Small intestine (tissue), 7 donors: ENCODE data around the gene FRY. TPM values are rescaled to one million over a fixed set of nuclear protein-coding genes. Genes with fewer than 3 reads are reported as not detected.
A peak's percentile ranks its signal among the peaks of the same experiment; 100 is the strongest.

Source experiments
- DNase-seq, 2 donors: peaks; one replicate each; pipeline versions ENCODE4 v3.0.0 to v3.0.0-alpha.2; 2013
- FAIRE-seq: peaks from 2 replicates; lab custom pipeline; 2012; peaks lifted over from hg19 to GRCh38; lab: Jason Lieb, UNC
- H3K27ac ChIP-seq, 3 donors: one replicate each; pipeline ENCODE4 v1.5.1; 2013; ENCODE audit warnings: low read length in 2 of 3, mild to moderate bottlenecking in 2 of 3, control low read depth in 1 of 3, inconsistent platforms in 1 of 3, low read depth in 1 of 3, moderate library complexity in 1 of 3
- H3K27me3 ChIP-seq, 3 donors: one replicate each; pipeline ENCODE4 v1.6.1; 2013; ENCODE audit warnings: low read length in 3 of 3, inconsistent platforms in 1 of 3; ENCODE audit not compliant: control insufficient read depth in 3 of 3, insufficient read depth in 3 of 3
- H3K36me3 ChIP-seq, 3 donors: one replicate each; pipeline ENCODE4 v1.6.1; 2013; ENCODE audit warnings: low read length in 3 of 3, inconsistent platforms in 1 of 3, low read depth in 1 of 3, mild to moderate bottlenecking in 1 of 3, moderate library complexity in 1 of 3; ENCODE audit not compliant: control insufficient read depth in 3 of 3, insufficient read depth in 2 of 3
- H3K4me1 ChIP-seq, 3 donors: one replicate each; pipeline ENCODE4 v1.6.1; 2013; ENCODE audit warnings: low read length in 2 of 3, inconsistent platforms in 1 of 3, low read depth in 1 of 3, mild to moderate bottlenecking in 1 of 3, moderate library complexity in 1 of 3; ENCODE audit not compliant: control insufficient read depth in 3 of 3, insufficient read depth in 2 of 3
- H3K4me3 ChIP-seq, 3 donors: one replicate each; pipeline ENCODE4 v1.5.1; 2013; ENCODE audit warnings: low read length in 3 of 3, control low read depth in 1 of 3, inconsistent platforms in 1 of 3, low read depth in 1 of 3, mild to moderate bottlenecking in 1 of 3, moderate library complexity in 1 of 3
- H3K9me3 ChIP-seq, 2 donors: one replicate each; pipeline ENCODE4 v1.6.1; 2013; ENCODE audit warnings: low read depth in 1 of 2, low read length in 1 of 2; ENCODE audit not compliant: control insufficient read depth in 2 of 2, insufficient read depth in 1 of 2
- WGBS, 3 donors: extraction: QIAGEN DNeasy Blood & Tissue Kit; methylation state at CpG; one replicate each; pipeline ENCODE4 v1.1.7; 2013; 5-methylcytosine and 5-hydroxymethylcytosine counted together
- polyA plus RNA-seq, 4 donors: library from polyadenylated mRNA; stranded (reverse) in 3 of 4; unstranded in 1 of 4; fragments of 200-250 nt in 3 of 4; fragments of 120-200 nt in 1 of 4; gene quantifications; one replicate each; pipeline versions ENCODE4 v1.2.1 to v1.2.3, GENCODE V29; 2013
- donor health status: healthy with polysubstance abuse.
- donor health status: control.
- donor health status: control.
- donor health status: Bipolar disorder and iron deficiency.
- donor health status: healthy.

Gene FRY
- polyA plus RNA-seq, 4 donors = 2.0 to 13.6 (median 3.6) TPM

- H3K4me3 ChIP-seq = no peak overlapping the region
- no peak for DNase-seq
- H3K27me3 ChIP-seq = no peaks in the 10 kb centered on the region
- H3K36me3 ChIP-seq = peaks cover 0 to under 1% (median 0%) of the 10 kb centered on the region in 3 donors
- no peak for FAIRE-seq
- no peaks in the 10 kb centered on the region for H3K9me3 ChIP-seq
- no peak overlapping the region for H3K27ac ChIP-seq
- H3K4me1 ChIP-seq = no peaks in the 10 kb centered on the region
- 50 to 80% (median 58%) methylated on average over 1 of the region's 1 CpG for WGBS, 3 donors
Measured at GRCh38 chr13:32168131-32168530, 136.6 kb downstream of the FRY start.

GRCh38 chr13:32170841-32171240, 139.3 kb downstream of the FRY start:
- FAIRE-seq (no peak), DNase-seq (no peak)
- no peaks in the 10 kb centered on the region for H3K27me3 ChIP-seq
- WGBS, 3 donors = 90 to 95% (median 91%) methylated on average over 4 of the region's 4 CpGs
- no peaks in the 10 kb centered on the region for H3K4me1 ChIP-seq
- peaks cover 0 to 2% (median 0%) of the 10 kb centered on the region in 3 donors for H3K36me3 ChIP-seq
- H3K9me3 ChIP-seq = no peaks in the 10 kb centered on the region
- no peak overlapping the region for H3K27ac ChIP-seq
- no peak overlapping the region for H3K4me3 ChIP-seq

DNA sequence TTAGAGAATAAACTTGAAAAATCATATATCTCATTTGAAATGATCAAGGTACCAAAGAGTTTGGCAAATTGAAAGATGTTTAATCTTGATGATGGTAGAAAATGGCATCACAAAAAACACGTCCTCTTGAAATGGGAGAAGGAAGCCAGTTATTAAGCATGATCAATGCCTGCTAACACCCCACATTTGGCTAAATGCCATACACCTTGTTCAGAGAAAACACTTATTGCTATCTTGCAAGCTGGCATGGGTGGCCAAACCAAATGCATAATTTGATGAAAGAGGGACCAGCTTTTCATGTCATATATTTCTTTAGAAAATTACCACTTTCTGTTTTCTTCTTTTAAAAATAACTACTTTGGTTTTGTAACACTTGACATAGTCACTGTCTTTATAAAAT, 142.3 kb downstream of the FRY start:
- DNase-seq (no peak), FAIRE-seq (no peak)
- no peaks in the 10 kb centered on the region for H3K4me1 ChIP-seq
- no peak overlapping the region for H3K4me3 ChIP-seq
- no peak overlapping the region for H3K27ac ChIP-seq
- H3K36me3 ChIP-seq = peaks cover 0 to 2% (median 0%) of the 10 kb centered on the region in 3 donors
- H3K9me3 ChIP-seq = no peaks in the 10 kb centered on the region
- no peaks in the 10 kb centered on the region for H3K27me3 ChIP-seq
- 71 to 91% (median 72%) methylated on average over 1 of the region's 1 CpG for WGBS, 3 donors

- H3K27me3 ChIP-seq = no peaks in the 10 kb centered on the region
- H3K4me3 ChIP-seq = no peak overlapping the region
- FAIRE-seq (no peak), DNase-seq (no peak)
- no peaks in the 10 kb centered on the region for H3K4me1 ChIP-seq
- H3K9me3 ChIP-seq = no peaks in the 10 kb centered on the region
- 83 to 92% (median 87%) methylated on average over 1 of the region's 1 CpG for WGBS, 3 donors
- no peak overlapping the region for H3K27ac ChIP-seq
- H3K36me3 ChIP-seq = peaks cover 0 to 2% (median 0%) of the 10 kb centered on the region in 3 donors
Measured at GRCh38 chr13:32174366-32174765, 142.8 kb downstream of the FRY start.

GRCh38 chr13:32175307-32175706, 143.7 kb downstream of the FRY start:
- DNase-seq (no peak), FAIRE-seq (no peak)
- Histone ChIP-seq H3K4me1 (no peaks in the 10 kb centered on the region), H3K9me3 (no peaks in the 10 kb centered on the region), H3K27me3 (no peaks in the 10 kb centered on the region), H3K27ac (no peak overlapping the region), H3K4me3 (no peak overlapping the region), H3K36me3 (peaks cover 0 to 2% (median 0%) of the 10 kb centered on the region in 3 donors)
- 75 to 80% (median 79%) methylated on average over 6 of the region's 6 CpGs for WGBS, 3 donors

DNA sequence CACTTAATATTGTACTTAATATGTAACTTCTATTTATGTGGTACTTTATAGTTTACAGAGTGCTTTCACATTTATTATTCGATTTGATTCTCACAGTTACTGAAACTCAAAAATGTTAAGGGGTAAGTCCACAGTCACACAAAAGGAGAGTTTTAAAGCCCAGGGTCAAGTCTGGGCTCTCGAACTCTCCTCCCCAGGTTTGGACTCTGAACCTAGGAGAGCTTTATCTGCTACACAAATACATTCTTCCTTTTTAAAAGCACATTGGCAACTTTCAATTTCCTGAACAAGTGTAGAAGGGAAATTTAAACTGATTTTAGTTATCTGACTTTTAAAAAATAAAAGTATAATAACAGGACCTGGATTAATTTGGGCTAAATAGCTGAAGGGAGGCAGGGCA, 144.4 kb downstream of the FRY start:
- 21 to 69% (median 37%) methylated on average over 2 of the region's 2 CpGs for WGBS, 3 donors
- Histone ChIP-seq H3K4me3 (no peak overlapping the region), H3K27me3 (no peaks in the 10 kb centered on the region), H3K4me1 (no peaks in the 10 kb centered on the region), H3K36me3 (peaks cover 0 to 2% (median 0%) of the 10 kb centered on the region in 3 donors), H3K27ac (no peak overlapping the region), H3K9me3 (no peaks in the 10 kb centered on the region)
- no peak for FAIRE-seq
- DNase-seq = peak; percentile 17 to 24

GRCh38 chr13:32176696-32177095, 145.1 kb downstream of the FRY start:
- H3K4me1 ChIP-seq = no peaks in the 10 kb centered on the region
- H3K36me3 ChIP-seq = peaks cover 0 to 2% (median 0%) of the 10 kb centered on the region in 3 donors
- FAIRE-seq = no peak
- WGBS, 3 donors = 38 to 59% (median 50%) methylated on average over 1 of the region's 1 CpG
- no peak overlapping the region for H3K4me3 ChIP-seq
- no peak overlapping the region for H3K27ac ChIP-seq
- H3K27me3 ChIP-seq = no peaks in the 10 kb centered on the region
- no peak for DNase-seq
- H3K9me3 ChIP-seq = no peaks in the 10 kb centered on the region

GRCh38 chr13:32178763-32179162, 147.2 kb downstream of the FRY start:
- H3K9me3 ChIP-seq = no peaks in the 10 kb centered on the region
- H3K27me3 ChIP-seq = no peaks in the 10 kb centered on the region
- H3K27ac ChIP-seq = no peak overlapping the region
- FAIRE-seq (no peak), DNase-seq (peak in 1 of 2 donors; percentile 9)
- no peaks in the 10 kb centered on the region for H3K36me3 ChIP-seq
- H3K4me1 ChIP-seq = no peaks in the 10 kb centered on the region
- WGBS, 3 donors = 85 to 93% (median 90%) methylated on average over 5 of the region's 5 CpGs
- H3K4me3 ChIP-seq = no peak overlapping the region

- H3K4me1 ChIP-seq = no peaks in the 10 kb centered on the region
- WGBS, 3 donors = 83 to 96% (median 91%) methylated on average over 2 of the region's 2 CpGs
- H3K4me3 ChIP-seq = no peak overlapping the region
- no peaks in the 10 kb centered on the region for H3K9me3 ChIP-seq
- H3K27me3 ChIP-seq = no peaks in the 10 kb centered on the region
- H3K27ac ChIP-seq = no peak overlapping the region
- H3K36me3 ChIP-seq = no peaks in the 10 kb centered on the region
- FAIRE-seq (no peak), DNase-seq (no peak)
Measured at GRCh38 chr13:32179708-32180107, 148.1 kb downstream of the FRY start.
